AG08395 (cell line): ENCODE measurements around the gene FCGR1A.
A peak's percentile ranks its signal among the peaks of the same experiment; 100 is the strongest.
"Not testable (repeated sequence)": the region's sequence is repeated elsewhere in the genome, so short reads cannot be mapped to it uniquely, and the experiment has no call there.

Source experiments
- DNase-seq: peaks from one replicate; pipeline ENCODE4 v3.0.0; 2012; ENCODE audit warnings: mixed read lengths, low spot score

The FCGR1A gene

DNA sequence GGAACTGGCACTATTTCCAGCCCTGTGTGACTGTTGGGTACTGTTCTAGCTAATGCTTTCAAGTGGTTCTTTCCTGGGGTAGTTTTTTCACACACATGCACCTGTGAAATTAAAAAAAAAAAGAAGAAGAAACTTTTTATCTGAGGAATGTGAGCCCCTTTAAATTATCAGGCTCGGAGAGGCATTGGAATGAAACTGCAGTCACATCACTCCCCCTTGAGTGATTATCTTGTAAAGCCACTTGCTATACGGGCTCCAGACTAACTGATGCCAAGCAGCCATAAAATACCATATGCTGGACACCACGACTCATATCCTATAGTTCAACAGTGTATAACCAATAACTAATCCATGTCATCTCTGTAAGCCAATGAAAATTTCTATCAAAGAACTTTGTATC lies 5.4 kb upstream of the FCGR1A start:
- not testable (repeated sequence) for DNase-seq

DNA sequence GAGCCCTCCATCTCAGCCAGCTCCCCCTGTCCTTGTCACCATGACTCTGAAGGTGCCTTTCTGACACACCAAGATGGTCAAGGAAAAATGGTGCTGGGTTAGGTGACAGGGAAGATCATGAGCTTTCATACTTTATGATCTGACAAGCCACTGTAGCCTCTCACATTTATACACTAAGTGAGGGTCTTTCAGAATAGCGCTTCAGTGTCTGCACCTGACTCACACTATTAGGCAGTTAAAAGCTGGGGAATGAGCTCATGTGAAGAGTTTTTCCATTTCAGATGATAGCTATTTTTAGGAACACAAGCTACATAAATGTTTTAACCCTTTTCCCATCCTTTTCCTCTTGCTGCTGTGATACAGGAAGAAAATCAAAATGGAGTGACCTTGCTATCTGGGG lies 4.2 kb upstream of the FCGR1A start:
- not testable (repeated sequence) for DNase-seq

DNA sequence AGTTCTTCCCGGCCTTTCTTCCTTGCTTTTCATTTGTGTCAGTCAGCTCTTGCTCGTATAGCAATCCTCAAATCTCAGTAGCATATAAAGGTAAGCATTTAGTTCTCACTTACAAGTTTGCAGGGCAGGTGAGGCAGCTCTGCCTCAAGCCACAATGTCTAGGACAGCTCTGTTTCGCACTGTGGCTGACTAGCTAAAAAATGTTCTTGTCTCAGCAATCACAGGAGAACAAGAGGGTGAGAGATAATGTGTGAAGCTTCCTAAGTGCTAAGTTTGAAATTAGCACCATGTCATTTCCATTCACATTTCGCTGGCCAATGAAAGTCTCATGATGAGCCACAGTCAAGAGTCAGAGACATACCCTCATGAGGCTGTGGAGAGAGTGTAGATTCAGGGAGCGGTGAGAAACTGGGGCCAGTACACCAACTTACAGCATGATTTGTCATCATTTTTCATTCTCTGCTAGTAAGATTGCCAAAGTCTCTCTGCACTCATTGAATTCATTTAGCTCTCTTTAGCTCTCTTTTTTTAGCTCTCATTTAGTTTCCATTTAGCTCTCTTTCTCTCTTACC lies 995 bp upstream of the FCGR1A start:
- DNase-seq: peak; percentile 0

DNA sequence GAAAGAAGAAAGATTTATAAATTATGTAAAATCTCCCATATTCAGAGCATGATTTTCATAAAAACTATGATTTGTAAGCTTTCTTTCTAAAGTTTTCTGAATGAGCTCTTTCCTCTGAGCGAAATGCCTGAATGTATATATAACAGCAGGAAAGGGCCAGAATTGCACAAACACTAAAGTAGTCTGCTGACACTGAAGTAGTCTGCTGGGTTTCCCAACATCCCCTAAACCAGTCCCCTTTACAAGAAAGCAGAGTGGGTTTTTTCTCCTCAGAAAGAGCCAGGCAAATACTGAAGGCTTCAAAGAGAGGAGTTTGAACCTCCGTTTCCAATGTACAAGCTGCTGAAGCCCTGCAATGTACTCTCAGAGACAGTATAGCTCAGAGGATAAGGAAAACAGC lies 795 bp downstream of the FCGR1A start:
- DNase-seq: not testable (repeated sequence)

DNA sequence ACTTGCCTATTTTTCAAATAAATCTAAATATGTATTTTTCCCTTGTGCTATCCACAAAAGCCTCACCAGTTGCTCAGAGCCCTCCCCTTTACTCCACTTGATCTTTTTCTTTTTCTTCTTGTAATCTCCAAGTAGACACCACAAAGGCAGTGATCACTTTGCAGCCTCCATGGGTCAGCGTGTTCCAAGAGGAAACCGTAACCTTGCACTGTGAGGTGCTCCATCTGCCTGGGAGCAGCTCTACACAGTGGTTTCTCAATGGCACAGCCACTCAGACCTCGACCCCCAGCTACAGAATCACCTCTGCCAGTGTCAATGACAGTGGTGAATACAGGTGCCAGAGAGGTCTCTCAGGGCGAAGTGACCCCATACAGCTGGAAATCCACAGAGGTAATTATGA lies 1.4 kb downstream of the FCGR1A start:
- not testable (repeated sequence) for DNase-seq

DNA sequence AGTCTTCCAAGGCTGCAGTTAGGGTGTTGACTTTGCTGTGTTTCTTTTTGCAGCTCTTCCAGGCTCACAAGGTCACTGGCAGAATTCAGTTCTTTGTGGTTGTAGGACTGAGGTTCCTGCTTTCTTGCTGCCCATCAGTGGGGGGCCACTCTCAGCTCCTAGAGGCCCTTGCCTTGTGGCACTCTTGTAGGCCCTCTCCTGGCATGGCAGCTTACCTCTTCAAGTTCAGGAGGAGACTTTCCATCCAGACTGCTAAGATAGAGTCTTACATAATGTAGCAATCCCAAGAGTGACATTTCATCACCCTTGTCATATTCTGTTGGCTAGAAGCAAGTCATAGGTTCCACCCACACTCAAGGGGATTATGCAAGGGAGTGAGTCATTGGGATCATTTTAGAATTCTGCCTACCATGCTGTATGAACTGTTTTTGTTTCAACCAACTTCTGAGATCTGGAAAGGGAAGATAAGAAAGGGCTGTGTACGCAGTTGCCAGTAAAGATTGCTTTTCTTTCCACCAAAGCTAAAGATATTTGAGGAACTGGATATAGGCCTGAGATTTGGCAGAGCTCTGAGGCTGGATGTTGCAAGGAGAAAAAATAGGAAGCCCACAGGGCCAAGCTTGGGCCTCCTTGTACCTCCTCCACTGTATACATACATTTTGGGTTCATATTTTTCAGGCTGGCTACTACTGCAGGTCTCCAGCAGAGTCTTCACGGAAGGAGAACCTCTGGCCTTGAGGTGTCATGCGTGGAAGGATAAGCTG lies 5.4 kb downstream of the FCGR1A start:
- not testable (repeated sequence) for DNase-seq

DNA sequence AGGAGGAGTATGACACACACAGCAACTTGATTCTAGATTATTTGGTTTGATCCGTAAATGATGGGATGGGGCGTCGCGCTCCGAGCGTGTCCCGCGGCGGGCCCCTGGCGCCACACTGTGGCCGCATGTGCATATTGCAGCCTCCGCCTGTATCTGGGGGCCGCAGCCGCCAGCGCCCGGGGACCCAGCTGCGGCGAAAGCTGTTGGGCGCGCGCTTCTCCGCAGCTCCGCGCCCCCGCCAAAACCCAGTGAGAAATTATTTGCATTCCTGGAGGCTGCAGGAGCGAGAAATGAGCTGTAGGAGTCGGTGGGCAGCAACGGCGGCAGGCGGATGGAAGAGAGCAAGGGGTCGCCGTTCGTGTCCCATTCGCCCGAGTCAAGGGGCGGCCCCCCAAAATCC lies 10.0 kb downstream of the FCGR1A start:
- peak; percentile 14 for DNase-seq

DNA sequence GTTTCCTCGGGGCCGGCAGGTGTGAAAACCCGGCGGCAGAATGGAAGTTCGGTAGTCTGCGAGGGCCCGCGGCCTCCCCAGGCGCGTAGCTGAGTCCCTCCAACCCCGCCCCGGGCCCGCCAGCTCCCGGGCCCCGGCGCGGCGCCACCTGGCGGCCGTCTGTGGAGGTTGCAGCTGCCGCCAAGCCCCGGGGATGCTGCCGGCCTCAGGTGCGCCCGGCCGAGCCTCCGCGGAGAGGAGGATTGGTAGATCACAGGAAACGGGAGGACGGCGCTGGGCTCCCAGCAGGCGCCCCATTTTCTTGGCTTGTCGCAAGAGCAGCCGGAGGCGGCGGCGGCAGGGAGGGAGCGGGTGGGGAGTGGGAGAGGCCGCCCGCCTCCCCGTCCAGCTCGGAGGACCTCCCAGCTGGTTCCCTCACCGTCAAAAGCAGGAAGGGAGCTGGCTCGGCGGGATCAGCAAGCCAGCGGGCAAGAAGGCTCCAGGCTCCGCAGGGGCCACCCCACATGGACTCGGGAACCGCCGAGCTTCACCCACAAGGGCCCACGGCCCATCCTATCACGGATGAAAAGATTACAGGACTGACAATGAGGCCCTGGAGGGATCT lies 10.5 kb downstream of the FCGR1A start:
- peak; percentile 57 for DNase-seq

DNA sequence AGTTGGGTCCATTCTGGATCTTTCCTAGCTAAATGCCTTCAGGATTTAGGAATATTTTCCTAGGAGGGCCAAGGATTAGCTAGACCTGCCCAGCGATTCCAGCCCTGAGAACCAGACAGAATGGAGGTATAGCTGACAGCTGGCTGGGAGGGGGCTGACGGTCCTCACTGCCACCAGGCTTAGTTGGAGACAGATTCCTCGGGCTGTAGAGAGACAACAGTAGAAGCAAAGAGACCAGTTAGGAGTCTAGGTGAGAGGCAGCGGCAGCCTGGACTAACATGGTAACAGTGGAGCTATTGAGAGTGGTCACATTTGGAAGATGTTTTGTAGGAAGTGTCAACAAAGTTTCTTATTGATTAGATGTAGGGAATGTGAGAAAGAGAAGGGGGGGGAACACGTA lies 11.4 kb downstream of the FCGR1A start:
- DNase-seq: not testable (repeated sequence)

DNA sequence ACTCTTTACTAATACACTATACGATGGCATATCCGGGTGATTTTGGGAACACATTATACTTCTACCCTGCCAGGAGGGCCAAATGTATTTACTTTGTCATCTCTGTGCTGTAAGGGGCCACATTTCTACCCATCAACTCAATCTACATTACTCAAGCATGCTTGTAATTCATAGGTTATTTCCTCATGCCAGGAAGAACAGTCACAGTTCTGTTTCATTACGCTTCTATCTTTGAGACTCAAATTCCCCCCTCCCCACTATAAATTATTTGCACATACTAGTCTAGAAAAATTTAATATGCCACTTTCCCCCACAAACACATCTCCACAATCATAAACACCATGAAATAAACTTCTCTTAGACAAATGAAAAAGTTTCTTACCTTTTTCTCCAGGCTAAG lies 19.1 kb downstream of the FCGR1A start:
- DNase-seq: not testable (repeated sequence)

DNA sequence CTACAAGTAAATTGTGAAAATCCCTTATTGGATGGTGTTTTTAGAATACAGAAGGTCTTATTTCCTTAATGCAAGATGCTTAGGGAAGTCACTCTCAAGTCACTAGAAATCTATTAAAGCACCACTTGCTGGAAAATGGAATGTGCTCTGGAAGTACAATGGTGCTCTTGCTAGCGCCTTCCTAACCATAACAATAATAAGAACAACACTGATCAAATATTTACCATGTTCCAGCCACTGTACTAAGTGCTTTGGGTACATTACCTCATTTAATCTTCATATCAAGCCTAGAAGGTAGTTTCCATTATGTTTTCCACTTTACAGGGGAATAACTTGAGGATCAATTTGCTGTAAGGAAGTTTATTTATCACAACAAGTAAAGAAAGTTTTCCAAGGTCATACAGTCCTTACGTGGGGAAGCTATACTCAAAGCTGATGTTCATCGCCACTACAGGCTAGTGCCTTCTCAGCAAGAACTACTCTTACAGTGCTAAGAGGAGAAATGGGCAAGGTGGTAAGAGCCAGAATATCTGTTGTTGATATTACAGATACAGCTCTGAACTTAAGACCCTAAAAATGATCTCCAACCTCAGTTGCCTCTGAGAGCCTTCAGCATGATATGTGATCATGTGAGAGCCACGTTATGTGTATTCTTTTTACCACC lies 22.1 kb downstream of the FCGR1A start:
- not testable (repeated sequence) for DNase-seq

DNA sequence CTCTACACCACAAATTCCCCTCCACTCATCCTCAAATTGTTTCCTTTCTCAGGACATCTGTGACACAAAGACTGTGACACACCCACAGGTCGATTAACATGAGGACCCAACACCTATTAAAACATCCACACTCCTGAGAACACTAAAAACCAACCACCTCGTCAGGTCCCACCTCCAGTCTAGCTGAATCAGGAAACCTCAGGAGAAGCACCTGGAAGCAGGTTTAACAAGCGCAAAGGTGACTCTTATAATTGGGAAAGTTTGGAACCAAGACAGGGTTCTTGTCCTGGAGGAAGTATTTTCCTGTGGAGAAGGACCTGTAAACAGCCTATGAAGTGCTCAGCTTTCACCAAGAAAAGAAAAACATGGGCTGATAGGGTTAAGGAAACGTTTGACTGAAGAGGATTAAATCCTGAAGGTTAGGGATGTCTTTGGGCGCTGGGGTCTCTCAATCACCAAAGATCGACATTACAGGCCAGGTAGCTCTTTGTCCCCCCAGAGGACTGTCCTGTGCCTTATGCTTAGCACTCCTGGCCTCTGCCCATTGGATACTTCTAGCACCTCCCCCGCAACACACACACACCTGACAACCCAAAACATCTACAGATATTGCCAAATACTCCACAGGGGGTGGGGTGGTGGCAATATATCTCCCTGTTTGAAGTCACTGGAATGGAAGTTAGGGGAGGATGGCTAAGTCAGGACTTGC lies 28.4 kb downstream of the FCGR1A start:
- not testable (repeated sequence) for DNase-seq

DNA sequence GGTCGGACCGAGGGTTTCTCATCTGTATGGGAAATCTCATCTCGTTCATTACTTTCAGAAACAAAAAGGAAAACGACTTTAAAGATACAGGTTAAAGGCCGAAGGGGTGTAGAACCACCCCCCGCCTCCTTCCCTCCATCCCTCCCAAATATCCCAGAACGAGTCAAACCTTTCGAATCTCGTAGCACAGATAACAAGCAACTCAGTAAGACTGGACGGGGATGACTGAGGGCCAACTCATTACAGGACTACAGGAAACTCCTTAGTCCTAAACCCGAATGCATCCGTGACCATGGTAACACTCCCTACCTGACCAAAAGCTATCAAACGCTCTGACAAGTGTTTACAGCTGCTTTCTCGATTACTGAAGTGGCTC lies 29.0 kb downstream of the FCGR1A start:
- peak; percentile 0 for DNase-seq

DNA sequence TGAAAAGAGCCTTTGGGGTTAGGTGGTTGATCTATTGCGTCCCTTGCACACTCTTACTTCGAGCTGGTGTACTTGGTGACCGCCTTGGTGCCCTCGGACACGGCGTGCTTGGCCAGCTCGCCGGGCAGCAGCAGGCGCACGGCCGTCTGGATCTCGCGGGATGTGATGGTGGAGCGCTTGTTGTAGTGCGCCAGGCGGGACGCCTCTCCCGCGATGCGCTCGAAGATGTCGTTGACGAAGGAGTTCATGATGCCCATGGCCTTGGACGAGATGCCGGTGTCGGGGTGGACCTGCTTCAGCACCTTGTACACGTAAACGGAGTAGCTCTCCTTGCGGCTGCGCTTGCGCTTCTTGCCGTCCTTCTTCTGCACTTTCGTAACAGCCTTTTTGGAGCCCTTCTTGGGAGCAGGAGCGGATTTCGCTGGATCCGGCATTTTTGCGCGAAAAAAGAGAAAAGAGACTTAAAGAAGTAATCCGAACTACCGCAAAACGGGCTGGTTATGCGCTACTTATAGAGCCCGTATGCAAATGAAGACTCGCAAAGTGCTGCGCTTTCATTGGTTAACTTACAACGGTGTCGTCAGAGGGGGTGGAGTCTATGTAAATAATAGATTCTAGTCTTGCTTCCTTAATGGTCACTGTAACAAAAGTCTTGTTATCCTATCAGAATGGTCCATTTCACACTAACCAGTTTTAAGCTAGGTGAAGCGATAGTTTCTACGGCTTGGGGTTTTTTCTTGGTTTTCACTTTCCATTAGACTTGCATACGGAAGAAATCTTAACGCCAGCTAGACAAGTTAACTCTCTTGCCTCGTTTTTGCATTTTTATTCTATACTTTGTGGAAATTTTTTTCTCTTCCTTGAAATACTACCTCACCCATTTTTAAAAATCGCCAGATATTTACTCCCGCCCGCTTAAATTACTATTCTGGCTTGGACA lies 29.7 kb downstream of the FCGR1A start:
- peak; percentile 59 for DNase-seq

DNA sequence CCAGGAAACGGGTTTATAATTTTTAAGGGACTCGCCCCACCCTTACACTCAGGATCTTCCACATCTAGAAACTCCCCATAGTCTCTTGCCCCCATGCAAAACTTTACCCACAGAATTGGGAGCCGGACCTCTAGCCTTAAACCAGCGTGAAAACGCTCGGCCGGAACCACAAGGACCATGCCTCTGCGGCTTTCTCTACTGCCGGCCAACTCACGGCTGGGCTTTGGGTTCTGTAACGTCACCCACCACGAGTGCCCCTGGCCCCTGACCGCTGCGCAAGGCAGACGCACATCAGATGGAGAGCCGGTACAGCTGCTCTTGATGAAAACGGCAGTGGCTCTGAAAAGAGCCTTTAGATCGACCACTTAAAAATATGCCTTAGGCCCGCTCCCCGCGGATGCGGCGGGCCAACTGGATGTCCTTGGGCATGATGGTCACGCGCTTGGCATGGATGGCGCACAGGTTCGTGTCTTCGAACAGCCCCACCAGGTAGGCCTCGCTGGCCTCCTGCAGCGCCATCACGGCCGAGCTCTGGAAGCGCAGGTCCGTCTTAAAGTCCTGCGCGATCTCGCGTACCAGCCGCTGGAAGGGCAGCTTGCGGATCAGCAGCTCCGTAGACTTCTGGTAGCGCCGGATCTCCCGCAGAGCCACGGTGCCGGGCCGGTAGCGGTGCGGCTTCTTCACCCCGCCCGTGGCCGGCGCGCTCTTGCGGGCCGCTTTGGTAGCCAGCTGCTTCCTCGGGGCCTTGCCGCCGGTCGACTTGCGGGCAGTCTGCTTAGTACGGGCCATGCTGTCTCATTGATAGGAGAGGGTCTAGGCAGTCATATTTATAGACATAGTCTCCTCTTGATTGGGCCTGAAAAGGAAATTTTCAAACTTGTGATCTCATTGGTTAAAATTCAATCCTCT lies 30.7 kb downstream of the FCGR1A start:
- DNase-seq: not testable (repeated sequence)

DNA sequence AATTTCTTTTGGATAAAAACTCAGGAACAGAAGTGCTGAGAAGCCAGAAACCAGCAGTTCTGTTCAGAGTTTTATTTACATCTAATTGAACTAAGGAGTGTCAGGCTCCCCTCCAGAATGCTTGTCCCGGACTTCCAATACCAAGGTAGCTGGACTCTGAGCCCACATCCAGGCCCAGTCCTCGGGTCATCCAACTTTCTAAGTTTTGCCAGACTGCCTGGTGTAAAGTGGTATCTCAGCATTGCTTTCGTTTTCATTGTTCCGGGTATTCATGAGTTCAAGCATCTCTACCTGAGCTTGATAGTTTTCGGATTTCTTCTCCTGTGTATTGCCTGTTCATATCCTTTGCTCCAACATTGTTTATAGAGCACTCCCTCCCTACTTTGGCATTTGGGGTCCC lies 37.9 kb downstream of the FCGR1A start:
- DNase-seq: not testable (repeated sequence)

DNA sequence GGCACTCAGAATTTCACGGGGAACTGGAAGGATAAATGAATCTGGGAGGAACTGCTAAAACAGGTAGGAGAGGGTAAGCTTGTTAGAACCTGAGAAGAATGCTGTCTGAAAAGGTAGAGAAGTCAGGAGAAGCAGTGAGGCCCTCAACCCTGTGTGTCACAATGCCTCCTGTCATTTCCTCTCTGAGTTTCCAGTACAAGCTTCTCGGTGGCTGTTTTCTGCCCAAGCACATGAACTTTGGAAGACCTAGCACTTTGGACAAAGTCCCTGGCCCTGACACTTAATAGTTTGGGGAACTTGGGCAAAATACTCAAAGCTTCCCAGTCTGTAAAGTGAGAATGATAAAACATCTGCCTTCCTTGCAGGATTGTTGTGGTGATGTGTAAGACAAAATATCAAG lies 44.1 kb downstream of the FCGR1A start:
- DNase-seq: not testable (repeated sequence)

DNA sequence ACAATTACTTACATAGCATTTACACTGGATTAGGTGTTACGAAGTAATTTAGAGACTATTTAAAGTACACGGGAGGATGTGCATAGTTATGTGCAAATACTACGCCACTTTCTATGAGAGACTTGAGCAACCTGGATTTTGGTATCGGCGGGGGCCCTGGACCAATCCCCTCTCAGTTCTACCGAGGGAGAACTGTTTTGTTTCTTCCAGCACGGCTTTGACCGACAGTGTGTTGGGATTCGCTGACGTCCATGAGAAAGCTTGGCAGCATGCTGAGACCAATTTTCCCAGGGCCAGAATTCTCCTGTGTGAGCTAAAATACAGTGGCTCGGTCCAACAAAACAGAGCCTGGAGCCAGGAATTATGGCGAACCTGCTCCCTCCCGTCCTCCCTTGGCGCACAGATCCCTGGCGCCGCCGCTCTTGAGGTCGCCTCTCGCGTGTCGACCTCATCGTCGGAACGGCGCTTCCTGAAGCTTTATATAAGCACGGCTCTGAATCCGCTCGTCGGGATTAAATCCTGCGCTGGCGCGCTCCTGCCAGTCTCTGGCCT lies 49.3 kb downstream of the FCGR1A start:
- not testable (repeated sequence) for DNase-seq

DNA sequence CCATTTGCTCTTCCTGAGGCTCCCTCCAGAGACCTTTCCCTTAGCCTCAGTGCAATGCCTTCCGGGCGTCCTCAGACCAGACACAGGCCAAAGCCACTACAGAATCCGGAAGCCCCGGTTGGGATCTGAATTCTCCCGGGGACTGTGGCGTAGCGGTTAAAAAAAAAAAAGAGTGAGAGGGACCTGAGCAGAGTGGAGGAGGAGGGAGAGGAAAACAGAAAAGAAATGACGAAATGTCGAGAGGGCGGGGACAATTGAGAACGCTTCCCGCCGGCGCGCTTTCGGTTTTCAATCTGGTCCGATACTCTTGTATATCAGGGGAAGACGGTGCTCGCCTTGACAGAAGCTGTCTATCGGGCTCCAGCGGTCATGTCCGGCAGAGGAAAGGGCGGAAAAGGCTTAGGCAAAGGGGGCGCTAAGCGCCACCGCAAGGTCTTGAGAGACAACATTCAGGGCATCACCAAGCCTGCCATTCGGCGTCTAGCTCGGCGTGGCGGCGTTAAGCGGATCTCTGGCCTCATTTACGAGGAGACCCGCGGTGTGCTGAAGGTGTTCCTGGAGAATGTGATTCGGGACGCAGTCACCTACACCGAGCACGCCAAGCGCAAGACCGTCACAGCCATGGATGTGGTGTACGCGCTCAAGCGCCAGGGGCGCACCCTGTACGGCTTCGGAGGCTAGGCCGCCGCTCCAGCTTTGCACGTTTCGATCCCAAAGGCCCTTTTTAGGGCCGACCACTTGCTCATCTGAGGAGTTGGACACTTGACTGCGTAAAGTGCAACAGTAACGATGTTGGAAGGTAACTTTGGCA lies 50.0 kb downstream of the FCGR1A start:
- not testable (repeated sequence) for DNase-seq
